ENCODE data around the gene IL7R.

Gene IL7R

GRCh38 chr5:35826056-35826455, 30.6 kb upstream of the IL7R start:
- H3K4me3 ChIP-seq (ENCODE audit: low read depth, low read length), result no peak overlapping the region
- POLR2A ChIA-PET, result no interaction called here
- H3K4me1 ChIP-seq (ENCODE audit: control insufficient read depth, insufficient read depth, low read length), result no peaks in the 10 kb centered on the region
- no peaks in the 10 kb centered on the region for H3K9me3 ChIP-seq (ENCODE audit: control insufficient read depth, insufficient read depth, low read depth, low read length)
- H3K27ac ChIP-seq (ENCODE audit: extremely low read depth, low read depth, low read length), result no peak overlapping the region
- CTCF ChIA-PET, result interaction anchor here (0.9 to 2.0 kb wide), 3 partner anchors 9 to 101 kb away, joined by 3 to 4 read pairs (median 3); no protein-coding TSS in a partner anchor
- no peak for TF ChIP-seq TCF7L2 (IDR thresholded peaks at IDR 0.05; ENCODE audit: borderline replicate concordance, low read depth, low read length)
- TF ChIP-seq ZNF398 (tag by site-specific recombination; IDR thresholded peaks at IDR 0.05), result no peak
- TF ChIP-seq ZNF664 (tag by site-specific recombination; IDR thresholded peaks at IDR 0.05), result no peak
- TF ChIP-seq YY1 (tag by site-specific recombination; IDR thresholded peaks at IDR 0.05), result no peak
- TF ChIP-seq ZNF404 (tag by site-specific recombination; IDR thresholded peaks at IDR 0.05), result no peak
- no peaks in the 10 kb centered on the region for H3K36me3 ChIP-seq (ENCODE audit: control insufficient read depth in 2 of 2, insufficient read depth in 1 of 2, low read length in 2 of 2)

DNA sequence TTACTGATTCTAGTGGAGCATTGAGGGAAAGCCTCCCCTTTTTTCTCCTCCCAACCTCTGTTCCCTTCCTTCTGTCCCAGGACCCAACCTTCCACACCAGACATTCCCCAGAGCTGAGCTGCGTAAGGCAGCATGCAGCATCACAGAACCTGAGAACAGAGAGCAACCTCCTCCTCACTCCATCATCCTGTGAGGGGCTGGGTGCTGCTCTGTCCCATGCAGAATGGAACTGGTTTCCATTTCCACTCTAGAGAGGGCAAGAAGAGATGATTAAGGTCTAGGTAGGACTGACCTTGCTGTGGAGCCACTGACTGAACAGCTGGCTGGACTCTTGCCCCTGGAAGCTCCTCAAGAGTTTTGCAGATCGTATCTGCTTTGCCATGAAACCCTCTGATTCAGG, 30.1 kb upstream of the IL7R start:
- Histone ChIP-seq H3K9me3 (ENCODE audit: control insufficient read depth, insufficient read depth, low read depth, low read length) (no peaks in the 10 kb centered on the region), H3K27ac (ENCODE audit: extremely low read depth, low read depth, low read length) (no peak overlapping the region), H3K36me3 (ENCODE audit: control insufficient read depth in 2 of 2, insufficient read depth in 1 of 2, low read length in 2 of 2) (no peaks in the 10 kb centered on the region), H3K4me1 (ENCODE audit: control insufficient read depth, insufficient read depth, low read length) (no peaks in the 10 kb centered on the region), H3K4me3 (ENCODE audit: low read depth, low read length) (no peak overlapping the region)
- CTCF ChIA-PET, result interaction anchor here (0.9 to 2.0 kb wide), 3 partner anchors 10 to 100 kb away, joined by 3 to 4 read pairs (median 3); no protein-coding TSS in a partner anchor
- POLR2A ChIA-PET, result no interaction called here
- TF ChIP-seq ZNF274 (IDR thresholded peaks at IDR 0.05; ENCODE audit: low read length) (no peak), ZNF274 (tag by site-specific recombination; IDR thresholded peaks at IDR 0.05; ENCODE audit: borderline replicate concordance) (no peak), KLF9 (tag by site-specific recombination; IDR thresholded peaks at IDR 0.05; ENCODE audit: low read depth) (no peak), ZNF175 (tag by site-specific recombination; IDR thresholded peaks at IDR 0.05) (no peak), ZNF501 (tag by site-specific recombination; IDR thresholded peaks at IDR 0.05) (no peak), ZNF48 (tag by site-specific recombination; IDR thresholded peaks at IDR 0.05) (no peak), ZBTB17 (tag by site-specific recombination; IDR thresholded peaks at IDR 0.05) (no peak), ZNF354C (tag by site-specific recombination; IDR thresholded peaks at IDR 0.05; ENCODE audit: borderline replicate concordance, low read depth) (no peak), ZNF37A (tag by site-specific recombination; IDR thresholded peaks at IDR 0.05) (no peak)

- POLR2A ChIA-PET, result no interaction called here
- H3K9me3 ChIP-seq (ENCODE audit: control insufficient read depth, insufficient read depth, low read depth, low read length), result no peaks in the 10 kb centered on the region
- no peaks in the 10 kb centered on the region for H3K36me3 ChIP-seq (ENCODE audit: control insufficient read depth in 2 of 2, insufficient read depth in 1 of 2, low read length in 2 of 2)
- no peak overlapping the region for H3K27ac ChIP-seq (ENCODE audit: extremely low read depth, low read depth, low read length)
- no peak overlapping the region for H3K4me3 ChIP-seq (ENCODE audit: low read depth, low read length)
- H3K4me1 ChIP-seq (ENCODE audit: control insufficient read depth, insufficient read depth, low read length), result no peaks in the 10 kb centered on the region
- CTCF ChIA-PET, result interaction anchor here (0.6 kb wide), 1 partner anchor 605 kb away, joined by 3 read pairs; no protein-coding TSS in a partner anchor
- TF ChIP-seq ZNF48 (tag by site-specific recombination; IDR thresholded peaks at IDR 0.05) (no peak), ZSCAN5A (tag by site-specific recombination; IDR thresholded peaks at IDR 0.05) (no peak), ZNF140 (tag by site-specific recombination; IDR thresholded peaks at IDR 0.05) (no peak), ZNF214 (tag by site-specific recombination; IDR thresholded peaks at IDR 0.05; ENCODE audit: borderline replicate concordance) (no peak), ZFHX2 (tag by site-specific recombination; conservative IDR thresholded peaks at IDR 0.05) (no peak), ZNF549 (tag by site-specific recombination; IDR thresholded peaks at IDR 0.05) (no peak), BCL11B (tag by site-specific recombination; IDR thresholded peaks at IDR 0.05; ENCODE audit: low read depth) (no peak), ZNF292 (tag by site-specific recombination; IDR thresholded peaks at IDR 0.05; ENCODE audit: borderline replicate concordance, low read depth) (no peak), ZNF157 (tag by site-specific recombination; IDR thresholded peaks at IDR 0.05) (no peak), HOXC10 (CRISPR knock-in tag; IDR thresholded peaks at IDR 0.05) (no peak), PRDM1 (tag by site-specific recombination; IDR thresholded peaks at IDR 0.05) (no peak), ZNF24 (tag by site-specific recombination; IDR thresholded peaks at IDR 0.05) (no peak)
- TF ChIP-seq, protein P1, sequence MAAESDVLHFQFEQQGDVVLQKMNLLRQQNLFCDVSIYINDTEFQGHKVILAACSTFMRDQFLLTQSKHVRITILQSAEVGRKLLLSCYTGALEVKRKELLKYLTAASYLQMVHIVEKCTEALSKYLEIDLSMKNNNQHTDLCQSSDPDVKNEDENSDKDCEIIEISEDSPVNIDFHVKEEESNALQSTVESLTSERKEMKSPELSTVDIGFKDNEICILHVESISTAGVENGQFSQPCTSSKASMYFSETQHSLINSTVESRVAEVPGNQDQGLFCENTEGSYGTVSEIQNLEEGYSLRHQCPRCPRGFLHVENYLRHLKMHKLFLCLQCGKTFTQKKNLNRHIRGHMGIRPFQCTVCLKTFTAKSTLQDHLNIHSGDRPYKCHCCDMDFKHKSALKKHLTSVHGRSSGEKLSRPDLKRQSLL (tag by site-specific recombination; IDR thresholded peaks at IDR 0.05), result no peak
- TF ChIP-seq, protein P2, sequence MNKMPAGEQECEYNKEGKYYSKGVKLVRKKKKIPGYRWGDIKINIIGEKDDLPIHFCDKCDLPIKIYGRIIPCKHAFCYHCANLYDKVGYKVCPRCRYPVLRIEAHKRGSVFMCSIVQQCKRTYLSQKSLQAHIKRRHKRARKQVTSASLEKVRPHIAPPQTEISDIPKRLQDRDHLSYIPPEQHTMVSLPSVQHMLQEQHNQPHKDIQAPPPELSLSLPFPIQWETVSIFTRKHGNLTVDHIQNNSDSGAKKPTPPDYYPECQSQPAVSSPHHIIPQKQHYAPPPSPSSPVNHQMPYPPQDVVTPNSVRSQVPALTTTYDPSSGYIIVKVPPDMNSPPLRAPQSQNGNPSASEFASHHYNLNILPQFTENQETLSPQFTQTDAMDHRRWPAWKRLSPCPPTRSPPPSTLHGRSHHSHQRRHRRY (tag by site-specific recombination; IDR thresholded peaks at IDR 0.05), result no peak
These were observed 28.6 kb upstream of the IL7R start for GRCh38 chr5:35828082-35828598.

Measured in HEK293 (cell line).